NCI-H187 treated with DMSO at 0.1 percent for 48 hours (cell line): ENCODE data around the gene GRB14.
"Not testable (repeated sequence)": the region's sequence is repeated elsewhere in the genome, so short reads cannot be mapped to it uniquely, and the experiment has no call there.

Source experiments
- DNase-seq: peaks from one replicate; lab custom pipeline; 2025; lab: John Stamatoyannopoulos, UW

The GRB14 gene

GRCh38 chr2:164558450-164558849 lies 62.8 kb downstream of the GRB14 start:
- no peak for DNase-seq

- DNase-seq: no peak
These were observed 66.8 kb downstream of the GRB14 start for GRCh38 chr2:164554487-164554886.

DNA sequence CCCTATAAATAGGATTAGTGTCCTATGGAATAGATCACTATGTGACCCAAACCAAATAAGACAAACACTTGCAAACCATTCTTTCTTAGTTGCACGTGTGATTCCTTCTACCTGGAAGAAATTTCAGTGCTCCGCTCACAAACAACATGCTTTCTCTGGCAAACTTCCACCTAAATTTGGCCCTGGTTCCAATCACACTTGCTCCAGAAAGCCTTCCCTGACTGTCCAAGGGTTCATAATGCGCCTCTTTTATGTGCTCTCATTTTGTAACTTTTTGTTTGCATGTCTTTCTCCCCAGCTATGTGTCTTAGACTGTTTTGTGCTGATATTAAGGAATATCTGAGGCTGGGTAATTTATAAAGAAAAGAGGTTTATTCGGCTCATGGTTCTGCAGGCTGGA lies 69.8 kb downstream of the GRB14 start:
- no peak for DNase-seq

GRCh38 chr2:164549705-164550104 lies 71.6 kb downstream of the GRB14 start:
- not testable (repeated sequence) for DNase-seq

GRCh38 chr2:164545484-164545883 lies 75.8 kb downstream of the GRB14 start:
- no peak for DNase-seq

DNA sequence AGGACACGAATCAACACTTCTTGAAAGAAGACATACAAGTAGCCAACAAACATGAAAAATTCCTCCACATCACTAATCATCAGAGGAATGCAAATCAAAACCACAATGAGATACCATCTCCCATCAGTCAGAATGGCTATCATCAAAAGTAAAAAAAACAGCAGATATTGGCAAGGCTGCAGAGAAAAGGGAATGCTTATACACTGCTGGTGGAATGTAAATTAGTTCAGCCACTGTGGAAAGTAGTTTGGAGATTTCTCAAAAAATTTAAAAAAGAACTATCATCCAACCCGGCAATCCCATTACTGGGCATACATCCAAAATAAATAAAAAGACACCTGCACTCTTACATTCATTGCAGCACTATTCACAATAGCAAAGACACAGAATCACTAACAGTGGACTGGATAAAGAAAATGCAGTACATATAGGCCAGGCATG lies 78.7 kb downstream of the GRB14 start:
- DNase-seq: no peak

GRCh38 chr2:164538240-164538866 lies 82.9 kb downstream of the GRB14 start:
- no peak for DNase-seq

GRCh38 chr2:164535280-164536025 lies 85.8 kb downstream of the GRB14 start:
- no peak for DNase-seq

GRCh38 chr2:164530464-164530863 lies 90.8 kb downstream of the GRB14 start:
- DNase-seq: no peak

- DNase-seq: no peak
These were observed 97.6 kb downstream of the GRB14 start for GRCh38 chr2:164523726-164524125.

DNA sequence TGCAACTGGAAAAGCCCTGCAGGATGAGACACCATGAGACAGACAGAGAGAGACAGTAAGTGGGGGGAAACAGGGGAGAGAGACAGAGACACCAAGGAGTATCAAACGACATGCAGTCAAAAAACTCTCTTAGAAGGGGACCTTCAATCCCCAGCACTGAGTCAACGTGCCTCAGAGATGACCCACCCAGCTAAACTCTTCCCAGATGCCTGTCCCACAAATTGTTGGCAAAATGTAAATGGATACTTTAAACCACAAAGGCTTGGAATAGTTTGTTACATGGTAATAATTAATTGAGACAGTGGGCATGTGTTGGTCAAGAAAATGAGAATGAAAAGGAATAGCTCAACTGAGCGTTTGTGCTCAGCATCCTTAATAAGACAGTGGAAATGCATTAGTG lies 98.3 kb downstream of the GRB14 start:
- DNase-seq: no peak

- no peak for DNase-seq
These were observed 98.7 kb downstream of the GRB14 start for GRCh38 chr2:164522561-164522981.

- no peak for DNase-seq
These were observed 105.5 kb downstream of the GRB14 start for GRCh38 chr2:164515734-164516133.

DNA sequence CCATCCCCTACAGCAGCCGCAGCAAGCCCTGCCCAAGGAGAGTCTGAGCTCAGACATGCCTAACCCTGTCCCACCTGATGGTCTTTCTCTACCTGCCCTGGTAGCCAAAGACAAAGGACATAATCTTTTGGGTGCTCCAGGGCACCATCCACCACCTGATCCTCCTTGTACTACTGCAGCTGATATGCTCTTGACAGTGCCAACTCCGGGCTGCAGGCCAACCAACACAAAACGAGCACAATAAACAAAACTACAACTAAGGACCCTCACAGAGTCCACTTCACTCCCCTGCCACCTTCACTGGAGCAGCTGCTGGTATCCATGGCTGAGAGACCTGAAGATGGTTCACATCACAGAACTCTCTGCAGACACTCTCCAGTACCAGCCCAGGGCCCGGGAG lies 106.3 kb downstream of the GRB14 start:
- DNase-seq: no peak

DNA sequence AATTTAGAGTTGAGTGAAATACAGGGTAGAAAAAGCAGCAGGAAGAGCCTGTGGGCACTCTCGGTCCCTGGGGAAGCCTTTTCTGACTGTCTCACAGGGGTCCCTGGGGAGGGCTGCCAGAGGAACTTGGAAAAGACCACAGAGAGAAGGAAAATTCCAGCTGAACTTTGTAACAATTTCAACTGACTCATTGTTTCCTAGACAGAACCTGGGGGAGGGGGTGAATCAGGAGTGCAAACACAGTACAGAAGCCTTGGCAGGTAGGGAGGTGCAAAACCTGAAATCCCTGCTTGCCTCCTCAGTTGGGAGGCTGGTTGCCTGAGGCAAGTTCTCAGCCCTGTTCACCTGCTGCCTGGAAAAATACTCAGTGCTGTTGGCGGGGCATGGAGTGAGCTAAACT lies 106.8 kb downstream of the GRB14 start:
- no peak for DNase-seq

- no peak for DNase-seq
These were observed 108.4 kb downstream of the GRB14 start for GRCh38 chr2:164512871-164513270.

- DNase-seq: no peak
These were observed 109.5 kb downstream of the GRB14 start for GRCh38 chr2:164511738-164512137.

DNA sequence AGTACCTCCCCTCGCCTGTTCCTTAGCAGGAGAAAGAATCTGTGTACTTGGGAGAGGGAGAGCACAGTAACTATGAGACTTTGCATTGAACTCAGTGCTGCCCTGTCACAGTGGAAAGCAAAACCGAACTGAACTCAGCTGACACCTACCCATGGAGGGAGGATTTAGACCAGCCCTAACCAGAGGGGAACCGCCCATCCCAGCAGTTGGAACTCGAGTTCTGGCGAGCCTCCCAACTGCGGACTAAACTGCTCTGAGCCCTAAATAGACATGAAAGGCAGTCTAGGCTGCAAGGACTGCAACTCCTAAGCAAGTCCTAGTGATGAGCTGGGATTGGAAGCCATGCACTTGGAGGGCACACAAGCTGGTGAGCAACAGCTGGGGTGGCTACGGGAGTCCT lies 110.4 kb downstream of the GRB14 start:
- DNase-seq: no peak

DNA sequence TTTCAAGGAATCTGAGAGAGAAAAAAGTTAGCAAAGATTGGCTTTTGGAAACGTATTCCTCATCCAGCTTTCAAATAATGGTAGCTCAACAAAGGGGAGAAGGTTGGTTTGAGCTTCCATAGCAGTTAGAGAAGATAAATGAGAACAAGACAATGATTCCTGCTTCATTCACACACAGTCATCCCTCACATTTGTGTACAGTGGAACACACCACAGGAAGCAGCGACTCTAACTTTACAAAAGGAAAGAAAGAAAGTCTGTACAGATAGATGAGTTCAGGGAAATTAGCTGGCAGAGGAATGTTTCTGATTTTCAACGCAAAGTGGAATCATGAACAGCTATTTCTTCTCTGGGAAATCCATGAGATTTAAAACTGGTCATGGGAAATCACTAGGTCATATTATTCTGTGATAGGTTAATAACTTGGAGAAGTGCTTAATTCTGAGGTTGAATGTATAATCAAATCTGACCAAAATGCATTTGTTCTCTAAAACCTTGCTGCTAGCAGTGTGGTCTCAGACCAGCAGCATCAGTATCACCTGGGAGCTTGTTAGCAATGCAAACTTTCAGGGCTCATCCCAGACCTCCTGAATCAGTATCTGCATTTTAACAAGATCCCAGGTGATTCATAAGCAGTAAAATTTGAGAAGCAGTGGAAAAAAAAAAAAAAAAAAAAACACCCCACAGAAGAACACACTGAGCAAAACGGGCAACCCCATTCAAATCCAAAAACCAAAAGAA lies 112.0 kb downstream of the GRB14 start:
- DNase-seq: no peak

DNA sequence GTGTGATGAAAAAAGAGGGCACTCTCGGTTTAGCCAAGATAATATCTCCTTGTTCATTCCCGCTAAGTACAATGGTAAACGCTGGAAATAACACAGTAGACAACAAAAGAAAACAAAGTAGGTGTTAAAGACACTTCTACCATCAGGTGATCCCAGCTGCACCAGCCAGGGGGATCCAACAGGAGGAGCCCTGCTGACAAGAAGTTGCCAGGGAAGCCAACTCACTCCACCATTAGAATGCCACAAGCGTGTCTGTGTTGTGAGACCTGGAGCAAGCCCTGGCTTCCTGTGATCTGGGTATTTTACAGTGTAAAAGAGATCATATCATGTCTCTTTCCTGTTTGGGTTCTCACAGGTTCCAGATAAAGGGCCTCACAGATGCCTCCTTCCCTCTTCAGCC lies 117.0 kb downstream of the GRB14 start:
- no peak for DNase-seq

DNA sequence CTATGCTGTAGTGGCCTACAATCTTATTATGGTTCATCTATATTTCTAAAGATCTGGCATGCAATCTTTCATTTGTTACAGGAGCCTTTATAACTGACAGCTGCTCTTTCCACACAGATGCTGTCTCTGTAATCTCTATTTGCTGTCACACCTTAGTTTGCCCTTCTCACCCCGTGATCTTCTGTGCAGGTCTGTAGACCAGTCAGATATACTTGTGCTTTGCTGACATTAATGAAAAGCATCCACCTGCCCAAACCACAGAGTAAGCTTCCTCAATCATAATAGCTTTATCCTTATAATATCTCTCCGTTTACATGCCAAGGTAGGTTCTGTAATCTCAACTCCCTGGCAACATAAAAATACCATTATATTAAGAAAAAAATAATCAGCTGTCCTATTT lies 122.4 kb downstream of the GRB14 start:
- DNase-seq: no peak

DNA sequence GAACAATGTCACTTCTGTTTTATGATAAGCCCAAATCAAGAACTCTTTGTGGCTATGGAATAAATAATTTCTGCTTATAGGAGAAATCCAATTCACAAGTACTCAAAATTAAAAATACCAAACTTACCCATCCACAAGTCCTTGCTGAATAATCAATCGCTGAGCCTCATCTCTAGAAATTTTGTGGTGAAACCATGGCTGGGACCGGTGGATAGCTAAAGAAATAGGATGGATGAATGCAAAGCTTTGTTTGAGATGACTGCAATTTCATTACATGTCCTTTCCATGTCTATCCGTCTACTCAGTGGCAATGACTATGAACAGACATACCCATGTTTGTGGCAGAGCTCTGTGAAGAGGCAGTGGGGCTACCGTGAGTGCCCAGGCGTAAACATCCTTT lies 124.4 kb downstream of the GRB14 start:
- no peak for DNase-seq

DNA sequence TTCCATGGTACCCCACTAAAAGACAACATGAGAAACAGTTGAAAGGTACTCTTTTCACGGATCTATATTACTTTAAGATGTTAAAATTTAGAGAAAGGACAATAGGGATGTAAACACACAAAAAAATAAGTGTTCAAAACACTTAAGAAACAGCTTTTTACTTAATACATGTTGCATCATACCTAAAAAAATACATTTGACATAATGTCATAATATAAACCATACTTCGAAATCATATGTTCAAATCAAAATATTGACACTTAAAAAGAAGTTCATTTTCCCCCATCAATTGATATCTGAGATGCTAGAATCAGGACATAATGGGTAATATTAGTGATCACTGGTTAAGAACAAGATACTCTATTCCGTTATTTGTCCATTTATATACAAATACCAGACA lies 124.9 kb downstream of the GRB14 start:
- DNase-seq: no peak
